GM21515 (cell line): ENCODE measurements around the gene PCBP4.

Source experiments
- ATAC-seq: cut with Tn5 transposase; IDR thresholded peaks from one replicate; pipeline ENCODE4 v1.9.1; 2021; ENCODE audit not compliant: unreplicated experiment

The PCBP4 gene

GRCh38 chr3:51955893-51956770 is 11.1 kb downstream of the PCBP4 start:
- ATAC-seq: no peak

GRCh38 chr3:51955175-51955892 is 11.9 kb downstream of the PCBP4 start, which contains the start of gene GPR62:
GPR62 (plus strand) TSS chr3:51955381; CDS start chr3:51955653, 272 bp downstream.
- no peak for ATAC-seq

- no peak for ATAC-seq
Measured at GRCh38 chr3:51954713-51955112, 12.5 kb downstream of the PCBP4 start.

DNA sequence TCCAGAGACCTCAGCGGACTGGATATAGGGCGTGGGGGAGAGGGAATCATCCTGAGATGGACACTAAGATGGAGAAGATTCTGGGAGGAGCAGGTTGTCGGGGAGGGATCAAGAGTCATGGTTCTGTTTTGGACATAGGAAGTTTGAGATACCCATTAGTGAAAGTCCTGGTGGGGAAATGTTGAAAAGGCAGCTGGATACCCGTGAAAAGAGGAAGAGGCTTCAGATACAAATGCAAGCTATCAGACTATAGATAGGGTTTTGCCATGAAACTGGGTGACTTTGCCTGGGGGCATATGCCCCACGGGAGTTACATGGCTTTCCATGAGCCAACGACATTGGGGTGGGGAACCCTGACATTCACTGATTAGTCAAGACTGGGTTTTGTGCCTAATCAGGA is 13.1 kb downstream of the PCBP4 start:
- ATAC-seq: no peak

- no peak for ATAC-seq
Measured at GRCh38 chr3:51953445-51953844, 13.8 kb downstream of the PCBP4 start.

DNA sequence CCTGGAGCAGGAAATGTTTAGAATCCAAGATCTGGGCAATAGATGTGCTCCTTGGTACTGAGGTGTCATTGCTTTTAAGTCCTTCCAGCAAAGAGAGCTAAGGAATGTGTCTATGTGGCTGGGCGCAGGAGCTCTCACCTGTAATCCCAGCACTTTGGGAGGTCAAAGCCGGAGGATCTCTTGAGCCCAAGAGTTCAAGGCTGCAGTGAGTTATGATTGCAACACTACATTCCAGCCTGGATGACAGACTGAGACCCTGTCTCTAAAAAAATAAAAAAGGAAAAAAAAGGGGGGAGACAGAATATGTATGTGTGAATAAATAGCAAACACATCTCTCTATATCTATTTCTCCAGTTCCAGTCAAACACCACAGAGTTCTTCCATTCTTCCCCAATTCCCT is 16.4 kb downstream of the PCBP4 start:
- ATAC-seq: no peak

DNA sequence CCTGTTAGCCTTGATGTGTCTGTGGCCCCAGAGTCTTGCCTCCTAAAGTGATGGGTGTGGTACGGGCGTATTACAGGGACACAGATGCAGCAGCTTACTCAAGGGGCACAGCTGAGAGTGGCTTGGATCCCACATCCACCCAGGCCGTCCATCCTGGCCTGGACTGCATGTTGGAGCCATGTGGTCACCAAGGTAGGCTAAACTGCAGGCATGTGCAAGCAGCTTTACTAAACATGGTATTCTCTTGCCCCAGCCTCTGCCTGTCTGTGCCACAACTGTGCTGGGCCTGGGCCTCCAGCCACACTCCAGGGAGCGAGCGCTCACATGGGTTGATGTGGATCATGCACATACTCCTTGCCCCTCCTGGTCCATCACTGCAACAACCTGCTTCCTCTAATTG is 18.1 kb downstream of the PCBP4 start:
- ATAC-seq: no peak

DNA sequence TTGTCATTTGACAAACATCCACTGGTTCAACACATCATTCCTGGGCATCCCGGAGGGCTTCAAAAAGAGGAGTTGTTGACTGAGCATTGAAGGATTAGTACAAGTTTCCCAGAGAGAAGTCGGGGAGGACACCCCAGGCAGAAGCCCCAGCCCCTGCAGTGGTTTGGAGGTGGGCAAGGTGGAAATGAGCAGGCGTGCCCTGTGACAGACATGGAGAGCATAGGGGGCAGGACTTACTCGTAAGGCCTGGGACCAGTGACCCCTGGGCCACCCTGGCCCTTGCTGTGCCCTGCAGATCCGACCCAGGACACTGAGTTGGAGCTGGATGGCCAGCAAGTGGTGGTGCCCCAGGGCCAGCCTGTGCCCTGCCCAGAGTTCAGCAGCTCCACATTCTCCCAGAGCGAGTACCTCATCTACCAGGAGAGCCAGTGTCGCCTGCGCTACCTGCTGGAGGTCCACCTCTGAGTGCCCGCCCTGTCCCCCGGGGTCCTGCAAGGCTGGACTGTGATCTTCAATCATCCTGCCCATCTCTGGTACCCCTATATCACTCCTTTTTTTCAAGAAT is 19.2 kb downstream of the PCBP4 start:
- ATAC-seq: no peak

GRCh38 chr3:51947215-51947900 is 19.9 kb downstream of the PCBP4 start:
- ATAC-seq: no peak

DNA sequence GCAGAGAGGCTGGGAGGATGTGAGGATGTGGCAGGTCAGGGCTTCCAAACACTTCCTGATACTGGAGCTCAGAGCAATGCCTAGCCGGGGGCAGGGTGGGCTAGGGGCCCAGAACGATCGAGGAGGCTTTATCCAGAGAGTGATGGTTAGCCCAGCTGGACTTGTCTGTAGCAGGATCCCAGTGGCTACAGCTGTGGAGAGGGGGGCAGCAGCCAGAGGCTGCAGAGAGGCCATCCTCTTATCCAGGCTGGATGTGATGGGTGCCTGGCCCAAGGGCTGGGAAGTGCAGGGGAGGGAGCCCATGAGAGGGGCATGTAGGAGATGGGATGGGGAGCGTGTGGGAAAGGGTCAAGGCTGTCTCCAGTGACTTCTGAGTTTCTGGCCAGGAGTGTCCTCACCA is 20.5 kb downstream of the PCBP4 start:
- no peak for ATAC-seq

DNA sequence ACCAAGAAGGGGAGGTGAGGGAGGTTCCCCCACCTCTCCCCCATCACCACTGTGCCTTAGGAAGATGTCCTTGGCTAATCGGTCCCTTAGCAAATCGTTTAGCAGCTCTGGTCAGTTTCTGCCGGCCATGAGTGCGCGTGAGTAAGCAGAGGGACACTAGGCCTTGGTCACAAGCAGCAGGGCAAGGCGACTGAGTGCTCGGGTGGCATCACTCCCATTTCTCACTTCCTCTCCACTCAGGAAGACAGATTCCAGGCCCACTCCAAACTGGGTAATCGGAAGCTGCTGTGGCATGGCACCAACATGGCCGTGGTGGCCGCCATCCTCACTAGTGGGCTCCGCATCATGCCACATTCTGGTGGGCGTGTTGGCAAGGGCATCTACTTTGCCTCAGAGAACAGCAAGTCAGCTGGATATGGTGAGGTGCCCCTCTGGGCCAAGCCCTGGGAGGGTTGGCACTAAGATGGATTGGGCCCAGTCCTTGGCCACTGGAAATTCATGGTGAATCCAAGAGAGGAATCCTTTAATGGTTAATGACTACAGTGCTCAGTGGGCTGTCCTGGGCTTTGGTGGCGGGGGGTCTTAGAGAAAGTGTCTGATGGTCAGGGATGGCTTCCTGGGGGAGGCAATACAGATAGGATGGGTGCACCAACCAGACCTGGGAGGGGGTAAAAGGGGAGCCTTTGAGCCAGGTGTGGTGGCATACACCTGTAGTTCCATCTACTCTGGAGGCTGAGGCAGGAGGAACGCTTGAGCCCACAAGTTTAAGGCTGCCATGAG is 21.1 kb downstream of the PCBP4 start:
- no peak for ATAC-seq

DNA sequence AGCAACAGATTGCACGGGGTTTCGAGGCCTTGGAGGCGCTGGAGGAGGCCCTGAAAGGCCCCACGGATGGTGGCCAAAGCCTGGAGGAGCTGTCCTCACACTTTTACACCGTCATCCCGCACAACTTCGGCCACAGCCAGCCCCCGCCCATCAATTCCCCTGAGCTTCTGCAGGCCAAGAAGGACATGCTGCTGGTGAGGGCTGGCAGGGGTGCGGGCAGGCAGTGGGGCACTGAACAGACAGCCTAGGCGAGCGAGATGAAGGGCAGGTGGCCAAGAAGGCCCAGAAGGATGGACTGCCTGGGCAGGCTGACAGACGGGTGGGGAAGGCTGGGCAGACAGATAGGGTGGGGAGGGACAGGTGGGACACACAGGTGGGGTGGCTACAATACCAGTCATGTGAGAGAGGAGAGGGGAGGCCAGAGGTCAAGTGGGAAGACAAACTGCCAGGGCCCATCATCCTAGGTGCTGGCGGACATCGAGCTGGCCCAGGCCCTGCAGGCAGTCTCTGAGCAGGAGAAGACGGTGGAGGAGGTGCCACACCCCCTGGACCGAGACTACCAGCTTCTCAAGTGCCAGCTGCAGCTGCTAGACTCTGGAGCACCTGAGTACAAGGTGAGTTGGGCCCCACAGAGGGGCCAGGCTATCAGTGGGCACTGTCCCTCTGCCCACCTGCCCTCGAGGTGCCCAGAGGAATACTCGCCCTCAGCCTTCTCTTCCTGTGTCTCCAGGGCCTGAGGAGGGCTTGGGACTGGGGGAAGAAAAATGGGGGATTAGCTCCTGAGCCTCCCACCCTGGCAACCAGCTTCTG is 22.0 kb downstream of the PCBP4 start:
- ATAC-seq: no peak

DNA sequence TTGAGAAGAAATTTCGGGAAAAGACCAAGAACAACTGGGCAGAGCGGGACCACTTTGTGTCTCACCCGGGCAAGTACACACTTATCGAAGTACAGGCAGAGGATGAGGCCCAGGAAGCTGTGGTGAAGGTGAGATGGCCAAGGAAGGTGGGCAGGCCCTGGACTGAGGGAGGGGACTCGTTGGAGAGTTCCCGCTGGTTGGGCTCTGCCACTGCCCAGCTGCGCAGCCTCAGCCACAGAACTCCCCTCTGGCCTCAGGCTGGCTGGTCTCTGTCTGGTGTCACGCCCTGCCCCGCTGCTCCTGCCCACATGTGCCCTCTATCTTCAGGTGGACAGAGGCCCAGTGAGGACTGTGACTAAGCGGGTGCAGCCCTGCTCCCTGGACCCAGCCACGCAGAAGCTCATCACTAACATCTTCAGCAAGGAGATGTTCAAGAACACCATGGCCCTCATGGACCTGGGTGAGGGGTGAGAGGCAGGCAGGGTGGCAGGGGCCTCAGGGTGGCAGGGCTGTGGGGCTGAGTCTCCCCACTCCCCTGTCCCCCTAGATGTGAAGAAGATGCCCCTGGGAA is 22.7 kb downstream of the PCBP4 start:
- no peak for ATAC-seq

DNA sequence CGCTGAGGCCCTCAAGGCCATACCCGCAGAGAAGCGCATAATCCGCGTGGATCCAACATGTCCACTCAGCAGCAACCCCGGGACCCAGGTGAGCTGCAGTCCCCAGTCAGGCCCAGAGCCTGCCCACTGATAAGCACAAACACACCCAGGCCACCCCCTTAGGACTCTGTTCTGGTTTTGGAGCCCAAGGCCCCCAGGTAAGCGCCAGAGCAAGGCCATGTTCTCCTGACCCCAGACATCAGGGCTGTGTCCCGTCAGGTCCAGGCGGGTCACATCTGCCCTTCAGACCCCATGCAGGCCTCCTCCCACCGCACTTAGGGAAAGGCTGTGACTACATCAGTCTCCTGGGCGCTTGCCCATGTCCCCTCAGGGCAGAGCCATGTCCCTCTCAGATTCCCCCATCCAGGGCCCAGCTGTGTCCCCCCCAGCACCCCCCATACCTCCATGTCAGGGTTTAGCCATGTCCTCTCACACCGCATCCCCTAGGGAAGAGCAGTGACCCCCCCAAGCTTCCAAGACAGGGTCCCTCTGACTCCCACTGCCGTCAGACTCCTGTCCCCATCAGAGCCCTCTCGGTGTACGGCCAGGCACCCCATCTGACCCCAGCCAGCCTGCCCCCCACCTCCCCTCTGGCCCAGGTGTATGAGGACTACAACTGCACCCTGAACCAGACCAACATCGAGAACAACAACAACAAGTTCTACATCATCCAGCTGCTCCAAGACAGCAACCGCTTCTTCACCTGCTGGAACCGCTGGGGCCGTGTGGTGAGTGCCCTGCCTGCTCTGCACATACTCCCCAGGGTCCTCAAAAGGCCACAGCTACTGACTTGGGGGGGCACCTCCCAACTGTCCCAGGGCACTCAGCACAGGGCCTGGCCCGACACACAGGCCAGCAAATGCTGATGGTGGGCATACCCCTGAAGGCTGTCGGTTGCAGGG is 23.5 kb downstream of the PCBP4 start:
- ATAC-seq: no peak

DNA sequence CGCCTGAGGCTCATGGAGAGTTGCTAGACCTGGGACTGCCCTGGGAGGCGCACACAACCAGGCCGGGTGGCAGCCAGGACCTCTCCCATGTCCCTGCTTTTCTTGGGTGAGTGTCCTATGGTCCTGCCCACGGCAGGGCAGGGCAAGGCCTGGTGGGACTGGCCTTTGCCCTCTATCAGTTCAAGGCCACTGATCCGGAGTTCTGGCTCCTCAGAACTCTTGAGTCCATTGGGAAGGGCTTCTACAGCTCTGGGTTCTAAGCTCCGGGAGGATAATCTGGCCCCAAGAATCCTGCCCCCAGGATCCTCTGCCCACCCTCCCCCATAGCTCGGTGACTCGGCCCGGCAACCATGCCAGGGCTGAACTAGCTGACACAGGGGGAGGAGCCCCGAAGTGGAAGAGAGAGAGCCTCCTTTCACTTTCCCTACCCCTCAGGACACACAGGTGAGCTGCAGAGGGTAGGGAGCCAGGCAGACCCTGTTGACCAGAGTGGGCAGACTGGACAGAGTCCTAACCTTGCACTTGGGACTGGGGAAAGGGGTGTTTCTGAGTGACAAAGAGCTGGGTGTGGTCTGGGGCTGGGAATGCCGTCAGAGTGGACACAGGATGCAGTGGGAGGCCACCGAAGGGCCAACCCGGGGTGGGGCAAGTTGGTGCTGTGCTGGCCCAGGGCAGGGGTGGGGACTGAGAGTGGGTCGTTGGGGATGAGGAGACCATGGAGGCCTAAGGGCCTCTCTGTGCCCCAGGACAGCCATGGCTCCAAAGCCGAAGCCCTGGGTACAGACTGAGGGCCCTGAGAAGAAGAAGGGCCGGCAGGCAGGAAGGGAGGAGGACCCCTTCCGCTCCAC is 24.4 kb downstream of the PCBP4 start:
- no peak for ATAC-seq

- peak; percentile 90 for ATAC-seq
Measured at GRCh38 chr3:51941798-51942602, 25.3 kb downstream of the PCBP4 start, which contains the start of the genes PARP3 and RRP9. PARP3 (plus strand) TSS chr3:51942363; CDS start chr3:51943356, 993 bp downstream. RRP9 (minus strand) TSS chr3:51941904; CDS start chr3:51941867, 37 bp downstream.
